Measurements from ENCODE around the gene MFRP.

MFRP gene

GRCh38 chr11:119334174-119334930, 12.2 kb downstream of the MFRP start, which contains the start of gene RNF26:
TSS of gene RNF26 (plus strand) at chr11:119334527. CDS start at chr11:119335123, 596 bp downstream.
- peak within 1 kb of the TSS; percentile 75 for H3K4me3 ChIP-seq (ENCODE audit: low read depth, low read length)
- no peak for TF ChIP-seq CTCF (IDR thresholded peaks at IDR 0.05; ENCODE audit: borderline replicate concordance, insufficient read depth, low read depth, low read length)

- no peak overlapping the region for H3K4me3 ChIP-seq (ENCODE audit: low read depth, low read length)
- TF ChIP-seq CTCF (IDR thresholded peaks at IDR 0.05; ENCODE audit: borderline replicate concordance, insufficient read depth, low read depth, low read length): no peak
Observed at GRCh38 chr11:119332111-119332765, 14.3 kb downstream of the MFRP start.

- H3K4me3 ChIP-seq (ENCODE audit: low read depth, low read length): no peak overlapping the region
- TF ChIP-seq CTCF (IDR thresholded peaks at IDR 0.05; ENCODE audit: borderline replicate concordance, insufficient read depth, low read depth, low read length): no peak
Observed at GRCh38 chr11:119330237-119330636, 16.3 kb downstream of the MFRP start.

- no peak overlapping the region for H3K4me3 ChIP-seq (ENCODE audit: low read depth, low read length)
- TF ChIP-seq CTCF (IDR thresholded peaks at IDR 0.05; ENCODE audit: borderline replicate concordance, insufficient read depth, low read depth, low read length): no peak
Observed at GRCh38 chr11:119329320-119329719, 17.2 kb downstream of the MFRP start.

GRCh38 chr11:119324189-119324588, 22.3 kb downstream of the MFRP start:
- no peak overlapping the region for H3K4me3 ChIP-seq (ENCODE audit: low read depth, low read length)
- TF ChIP-seq CTCF (IDR thresholded peaks at IDR 0.05; ENCODE audit: borderline replicate concordance, insufficient read depth, low read depth, low read length): no peak

GRCh38 chr11:119323532-119324033, 22.9 kb downstream of the MFRP start:
- peak; percentile 78 for TF ChIP-seq CTCF (IDR thresholded peaks at IDR 0.05; ENCODE audit: borderline replicate concordance, insufficient read depth, low read depth, low read length)
- H3K4me3 ChIP-seq (ENCODE audit: low read depth, low read length): no peak overlapping the region
